HCT116 (cell line): ENCODE measurements around the gene FAM234B. TPM values are rescaled to one million over a fixed set of nuclear protein-coding genes. Genes with fewer than 3 reads are reported as not detected.

Source experiments
- ATAC-seq: fragments of 200-7000 bp; cut with Tn5 transposase; 2 replicates; pipeline ENCODE4 v1.9.1; 2020; ENCODE audit warnings: mild to moderate bottlenecking, moderate library complexity
- BruUV-seq: library from RNA; stranded (reverse); fragments of 400-500 nt; replicated peaks from 2 replicates; lab custom pipeline; 2021; lab: Mats Ljungman, UMichigan
- CTCF ChIA-PET: fragments of 300-600 bp; sonication (Branson Sonifier 250); formaldehyde crosslinking; loops from one replicate; lab custom pipeline; 2021; ENCODE audit warnings: antibody characterized with exemption; lab: Charles Lee
- POLR2A ChIA-PET: fragments of 300-600, 350-600 bp; sonication (Branson Sonifier 250); formaldehyde crosslinking; loops from one replicate; lab custom pipeline; 2021; ENCODE audit warnings: antibody characterized with exemption; lab: Charles Lee
- RAD21 ChIA-PET, 2 experiments: fragments of 300-600 bp; sonication (Branson Sonifier 250); formaldehyde crosslinking; loops; one replicate each; lab custom pipeline; 2023; ENCODE audit warnings: low total read pairs in 2 of 2; ENCODE audit not compliant: uncharacterized antibody in 2 of 2, unreplicated experiment in 2 of 2, low non-redundant PET in 1 of 2; lab: Charles Lee
- DNase-seq: peaks from one replicate; pipeline ENCODE4 v3.0.0-alpha.2; 2010; ENCODE audit warnings: low read depth, low spot score
- H2AFZ ChIP-seq: fragments of 200-600 bp; shearing (Covaris generic), sonication (generic); 2 replicates; pipeline ENCODE4 v1.6.1; 2017; ENCODE audit warnings: low read depth, mixed run types, mixed read lengths, antibody characterized with exemption, low read length; ENCODE audit not compliant: poor library complexity, severe bottlenecking
- H3K27ac ChIP-seq: 2 replicates; pipeline ENCODE4 v1.5.1; 2012; ENCODE audit warnings: low read depth, low read length
- H3K27me3 ChIP-seq: fragments of 200-600 bp; sonication (generic); 2 replicates; pipeline ENCODE4 v1.6.1; 2016; ENCODE audit warnings: mixed run types, low read length, mixed read lengths; ENCODE audit not compliant: insufficient read depth
- H3K36me3 ChIP-seq, 2 experiments: fragments of 200-500 bp in 1 of 2; fragments of 200-600 bp in 1 of 2; sonication (Bioruptor generic) in 1 of 2; sonication (generic) in 1 of 2; 2 replicates each; pipeline versions ENCODE4 v1.5.1 to v1.6.1; 2014 to 2016; ENCODE audit warnings: low read length in 2 of 2, inconsistent platforms in 1 of 2, mixed read lengths in 1 of 2, mixed run types in 1 of 2; ENCODE audit not compliant: insufficient read depth in 2 of 2, control insufficient read depth in 1 of 2
- H3K4me1 ChIP-seq, 2 experiments: fragments of 200-600 bp in 1 of 2; sonication (generic) in 1 of 2; 2 replicates each; pipeline versions ENCODE4 v1.5.1 to v1.6.1; 2012 to 2017; ENCODE audit warnings: low read length in 2 of 2, inconsistent platforms in 1 of 2, mild to moderate bottlenecking in 1 of 2, mixed read lengths in 1 of 2, mixed run types in 1 of 2, moderate library complexity in 1 of 2; ENCODE audit not compliant: insufficient read depth in 2 of 2, control insufficient read depth in 1 of 2
- H3K4me2 ChIP-seq: fragments of 200-600 bp; sonication (generic); 2 replicates; pipeline ENCODE4 v1.6.1; 2017; ENCODE audit warnings: mixed run types, low read length, mixed read lengths
- H3K4me3 ChIP-seq, 2 experiments: fragments of 200-600 bp in 1 of 2; sonication (generic) in 1 of 2; replicated peaks in 1 of 2; 2 replicates each; pipeline ENCODE4 v1.5.1; 2011 to 2016; ENCODE audit warnings: low read length in 2 of 2, control low read depth in 1 of 2, low read depth in 1 of 2, mild to moderate bottlenecking in 1 of 2, mixed read lengths in 1 of 2, mixed run types in 1 of 2
- H3K79me2 ChIP-seq: fragments of 200-600 bp; sonication (generic); 2 replicates; pipeline ENCODE4 v1.6.1; 2017; ENCODE audit warnings: mild to moderate bottlenecking, mixed run types, low read length, moderate library complexity, mixed read lengths; ENCODE audit not compliant: insufficient read depth
- H3K9ac ChIP-seq: fragments of 200-600 bp; sonication (generic); 2 replicates; pipeline ENCODE4 v1.6.1; 2016; ENCODE audit warnings: low read length, mixed read lengths
- H3K9me2 ChIP-seq: fragments of 200-600 bp; sonication (generic), shearing (Covaris generic); 2 replicates; pipeline ENCODE4 v1.6.1; 2017; ENCODE audit warnings: mixed run types, mild to moderate bottlenecking, moderate library complexity; ENCODE audit not compliant: insufficient read depth
- H3K9me3 ChIP-seq, 2 experiments: fragments of 200-500 bp in 1 of 2; fragments of 200-600 bp in 1 of 2; sonication (Bioruptor generic) in 1 of 2; sonication (generic) in 1 of 2; 2 replicates each; pipeline ENCODE4 v1.6.1; 2014 to 2017; ENCODE audit warnings: low read length in 2 of 2, mixed read lengths in 2 of 2, inconsistent platforms in 1 of 2, low read depth in 1 of 2, mild to moderate bottlenecking in 1 of 2, mixed run types in 1 of 2, moderate library complexity in 1 of 2; ENCODE audit not compliant: control insufficient read depth in 1 of 2, insufficient read depth in 1 of 2
- H4K20me1 ChIP-seq: fragments of 200-600 bp; sonication (generic), shearing (Covaris generic); 2 replicates; pipeline ENCODE4 v1.6.1; 2017; ENCODE audit warnings: mixed run types, mild to moderate bottlenecking, moderate library complexity; ENCODE audit not compliant: insufficient read depth
- JUND ChIP-seq: IDR thresholded peaks from 2 replicates; pipeline ENCODE4 v1.6.1; 2012
- POLR2A ChIP-seq: IDR thresholded peaks from 2 replicates; pipeline ENCODE4 v1.7.0; 2011; ENCODE audit warnings: borderline replicate concordance; ENCODE audit not compliant: insufficient read depth, insufficient read length; ENCODE audit errors: extremely low read depth
- RAD21 ChIP-seq: IDR thresholded peaks from 2 replicates; pipeline ENCODE4 v1.6.1; 2012; ENCODE audit warnings: low read depth, mild to moderate bottlenecking
- REST ChIP-seq: IDR thresholded peaks from 2 replicates; pipeline ENCODE4 v1.6.1; 2012; ENCODE audit warnings: low read depth
- SP1 ChIP-seq: IDR thresholded peaks from 2 replicates; pipeline ENCODE4 v1.6.1; 2012; ENCODE audit warnings: low read depth
- SRF ChIP-seq: IDR thresholded peaks from 2 replicates; pipeline ENCODE4 v1.6.1; 2012; ENCODE audit warnings: low read depth
- intact Hi-C: fragments of 100-400 bp; cut with micrococcal nuclease; formaldehyde crosslinking; loops from 2 replicates; pipeline ENCODE4 v1.10.0; 2022
- total RNA-seq: library from RNA; stranded (reverse); gene quantifications from one replicate; pipeline ENCODE4 v1.2.1, GENCODE V29; 2021; ENCODE audit not compliant: unreplicated experiment
- TF ChIP-seq, protein P1 (sequence below): IDR thresholded peaks from 2 replicates; pipeline ENCODE4 v1.6.1; 2012
- TF ChIP-seq, protein P2 (sequence below), 3 experiments: fragments of 200-600 bp in 1 of 3; sonication (generic) in 1 of 3; IDR thresholded peaks in 2 of 3; conservative IDR thresholded peaks in 1 of 3; 2 replicates each; pipeline ENCODE4 v1.5.1; 2012 to 2017; ENCODE audit warnings: low read depth in 2 of 3, low read length in 2 of 3, antibody characterized with exemption in 1 of 3, borderline replicate concordance in 1 of 3, control low read depth in 1 of 3, mild to moderate bottlenecking in 1 of 3, mixed read lengths in 1 of 3, mixed run types in 1 of 3, moderate library complexity in 1 of 3; ENCODE audit not compliant: insufficient read depth in 1 of 3

FAM234B gene
- total RNA-seq, 1 experiment from 2014 or later: 15.9 TPM

DNA sequence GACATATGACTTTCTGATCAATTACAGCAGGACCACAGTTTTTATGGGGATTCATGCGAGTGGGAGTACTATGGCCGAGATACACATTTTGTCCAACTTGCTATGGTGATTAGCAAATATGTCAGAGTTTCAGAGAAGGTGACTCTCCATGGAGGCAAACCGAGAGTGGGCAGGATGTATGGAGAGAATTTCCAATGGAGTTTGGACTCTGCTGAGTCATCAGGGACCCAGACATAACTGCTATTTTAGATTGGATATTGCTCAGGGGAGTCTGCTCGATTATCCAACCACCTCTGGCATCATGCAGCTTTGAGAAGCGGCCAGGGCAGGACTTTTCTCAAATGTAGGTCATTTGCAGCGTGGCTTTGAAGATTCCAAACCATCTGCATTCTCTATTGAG lies 68.8 kb downstream of the FAM234B start (continued):
- TF ChIP-seq REST (no peak), SP1 (no peak), SRF (no peak), POLR2A (no peak)
- TF ChIP-seq, protein P1, sequence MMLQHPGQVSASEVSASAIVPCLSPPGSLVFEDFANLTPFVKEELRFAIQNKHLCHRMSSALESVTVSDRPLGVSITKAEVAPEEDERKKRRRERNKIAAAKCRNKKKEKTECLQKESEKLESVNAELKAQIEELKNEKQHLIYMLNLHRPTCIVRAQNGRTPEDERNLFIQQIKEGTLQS: no peak
- TF ChIP-seq, protein P2, sequence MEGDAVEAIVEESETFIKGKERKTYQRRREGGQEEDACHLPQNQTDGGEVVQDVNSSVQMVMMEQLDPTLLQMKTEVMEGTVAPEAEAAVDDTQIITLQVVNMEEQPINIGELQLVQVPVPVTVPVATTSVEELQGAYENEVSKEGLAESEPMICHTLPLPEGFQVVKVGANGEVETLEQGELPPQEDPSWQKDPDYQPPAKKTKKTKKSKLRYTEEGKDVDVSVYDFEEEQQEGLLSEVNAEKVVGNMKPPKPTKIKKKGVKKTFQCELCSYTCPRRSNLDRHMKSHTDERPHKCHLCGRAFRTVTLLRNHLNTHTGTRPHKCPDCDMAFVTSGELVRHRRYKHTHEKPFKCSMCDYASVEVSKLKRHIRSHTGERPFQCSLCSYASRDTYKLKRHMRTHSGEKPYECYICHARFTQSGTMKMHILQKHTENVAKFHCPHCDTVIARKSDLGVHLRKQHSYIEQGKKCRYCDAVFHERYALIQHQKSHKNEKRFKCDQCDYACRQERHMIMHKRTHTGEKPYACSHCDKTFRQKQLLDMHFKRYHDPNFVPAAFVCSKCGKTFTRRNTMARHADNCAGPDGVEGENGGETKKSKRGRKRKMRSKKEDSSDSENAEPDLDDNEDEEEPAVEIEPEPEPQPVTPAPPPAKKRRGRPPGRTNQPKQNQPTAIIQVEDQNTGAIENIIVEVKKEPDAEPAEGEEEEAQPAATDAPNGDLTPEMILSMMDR (IDR thresholded peaks at IDR 0.05 in 2 of 3, conservative IDR thresholded peaks at IDR 0.05 in 1 of 3; ENCODE audit: borderline replicate concordance in 1 of 3, insufficient read depth in 1 of 3, low read depth in 2 of 3, low read length in 2 of 3): no peak

- ChIA-PET RAD21 (no interaction called here), CTCF (no interaction called here)
These were observed 70.3 kb downstream of the FAM234B start for GRCh38 chr12:13114251-13115052.

More at GRCh38 chr12:13114251-13115052, 70.3 kb downstream of the FAM234B start:
- Histone ChIP-seq H4K20me1 (no peaks in the 10 kb centered on the region), H3K4me3 (no peak overlapping the region), H3K4me1 (peaks cover 13 to 23% of the 10 kb centered on the region in 2 experiments), H2AFZ (no peak overlapping the region), H3K36me3 (no peaks in the 10 kb centered on the region), H3K9me2 (no peaks in the 10 kb centered on the region), H3K9me3 (no peaks in the 10 kb centered on the region), H3K9ac (no peak overlapping the region), H3K27ac (no peak overlapping the region), H3K79me2 (no peaks in the 10 kb centered on the region), H3K27me3 (no peaks in the 10 kb centered on the region), H3K4me2 (no peak overlapping the region)
- TF ChIP-seq RAD21 (no peak), JUND (no peak)
- ATAC-seq: no peak
- POLR2A ChIA-PET: no interaction called here
- intact Hi-C loops: no loop called here
- no peak for DNase-seq
- no TSS peak for BruUV-seq
